NCI-H2196 (cell line): ENCODE measurements around the gene FGF3.

Source experiments
- DNase-seq: peaks from one replicate; lab custom pipeline; 2025; ENCODE audit not compliant: unreplicated experiment; lab: John Stamatoyannopoulos, UW

Gene FGF3

GRCh38 chr11:69844396-69844795 is 25.2 kb upstream of the FGF3 start:
- no peak for DNase-seq

GRCh38 chr11:69843529-69843921 is 24.3 kb upstream of the FGF3 start:
- DNase-seq, result no peak

GRCh38 chr11:69842746-69843528 is 23.7 kb upstream of the FGF3 start:
- no peak for DNase-seq

- no peak for DNase-seq
These were observed 22.9 kb upstream of the FGF3 start for GRCh38 chr11:69841859-69842698.

- DNase-seq, result no peak
These were observed 22.1 kb upstream of the FGF3 start for GRCh38 chr11:69841170-69841858.

- DNase-seq, result no peak
These were observed 21.4 kb upstream of the FGF3 start for GRCh38 chr11:69840371-69841169.

GRCh38 chr11:69839516-69839915 is 20.3 kb upstream of the FGF3 start:
- no peak for DNase-seq

GRCh38 chr11:69837791-69838190 is 18.6 kb upstream of the FGF3 start:
- DNase-seq, result no peak

GRCh38 chr11:69836401-69836800 is 17.2 kb upstream of the FGF3 start:
- no peak for DNase-seq

- no peak for DNase-seq
These were observed 15.9 kb upstream of the FGF3 start for GRCh38 chr11:69834811-69835800.

GRCh38 chr11:69834251-69834650 is 15.0 kb upstream of the FGF3 start:
- no peak for DNase-seq

- DNase-seq, result no peak
These were observed 13.6 kb upstream of the FGF3 start for GRCh38 chr11:69832561-69833413.

GRCh38 chr11:69831985-69832384 is 12.8 kb upstream of the FGF3 start:
- no peak for DNase-seq

- no peak for DNase-seq
These were observed 10.9 kb upstream of the FGF3 start for GRCh38 chr11:69830086-69830485.

GRCh38 chr11:69828971-69829344 is 9.7 kb upstream of the FGF3 start:
- no peak for DNase-seq

GRCh38 chr11:69828276-69828970 is 9.2 kb upstream of the FGF3 start:
- no peak for DNase-seq

GRCh38 chr11:69826773-69827172 is 7.6 kb upstream of the FGF3 start:
- no peak for DNase-seq

- no peak for DNase-seq
These were observed 6.7 kb upstream of the FGF3 start for GRCh38 chr11:69825941-69826340.
